Common myeloid progenitor, CD34-positive (primary cell): Measurements from ENCODE around the gene CST3.
A peak's percentile ranks its signal among the peaks of the same experiment; 100 is the strongest.

ENCODE experiments used
- CTCF ChIA-PET: fragments of 350-600 bp; sonication (Branson Sonifier 250); formaldehyde crosslinking; loops from one replicate; lab custom pipeline; 2021; ENCODE audit warnings: antibody characterized with exemption; lab: Charles Lee
- POLR2A ChIA-PET: fragments of 350-600 bp; sonication (Branson Sonifier 250); formaldehyde crosslinking; loops from one replicate; lab custom pipeline; 2021; ENCODE audit warnings: antibody characterized with exemption; lab: Charles Lee
- DNase-seq, 3 donors: peaks; one replicate each; pipeline versions ENCODE4 v3.0.0 to v3.0.0-alpha.2; 2013
- H3K27ac ChIP-seq, 2 experiments: 1 replicate in 1 of 2; 2 replicates in 1 of 2; pipeline ENCODE4 v1.7.0; 2013; ENCODE audit warnings: inconsistent platforms in 2 of 2, low read length in 2 of 2, mild to moderate bottlenecking in 2 of 2, low read depth in 1 of 2, moderate library complexity in 1 of 2; ENCODE audit not compliant: severe bottlenecking in 2 of 2, insufficient read depth in 1 of 2, poor library complexity in 1 of 2
- H3K27me3 ChIP-seq, 5 experiments: replicated peaks in 2 of 5; 1 replicate in 3 of 5; 2 replicates in 2 of 5; pipeline versions ENCODE4 v1.6.1 to v1.7.0; 2013; ENCODE audit warnings: low read length in 4 of 5, mild to moderate bottlenecking in 2 of 5, moderate library complexity in 2 of 5, inconsistent platforms in 1 of 5; ENCODE audit not compliant: insufficient read depth in 5 of 5, control insufficient read depth in 4 of 5
- H3K36me3 ChIP-seq, 4 experiments: 1 replicate in 2 of 4; 2 replicates in 2 of 4; pipeline versions ENCODE4 v1.6.1 to v1.7.0; 2013; ENCODE audit warnings: low read length in 3 of 4, control low read depth in 1 of 4, mild to moderate bottlenecking in 1 of 4; ENCODE audit not compliant: control insufficient read depth in 4 of 4, insufficient read depth in 4 of 4
- H3K4me1 ChIP-seq, 4 experiments: 1 replicate in 3 of 4; 2 replicates in 1 of 4; pipeline versions ENCODE4 v1.6.1 to v1.7.1; 2013; ENCODE audit warnings: low read length in 3 of 4, mild to moderate bottlenecking in 3 of 4, control low read depth in 1 of 4, inconsistent platforms in 1 of 4, moderate library complexity in 1 of 4; ENCODE audit not compliant: control insufficient read depth in 4 of 4, insufficient read depth in 4 of 4; ENCODE audit errors: control extremely low read depth in 1 of 4
- H3K4me3 ChIP-seq, 7 experiments: 1 replicate in 4 of 7; 2 replicates in 3 of 7; pipeline versions ENCODE4 v1.5.1 to v1.7.0; 2013; ENCODE audit warnings: mild to moderate bottlenecking in 7 of 7, low read length in 6 of 7, moderate library complexity in 6 of 7, inconsistent platforms in 2 of 7, low read depth in 2 of 7, control low read depth in 1 of 7; ENCODE audit not compliant: insufficient read depth in 4 of 7, control insufficient read depth in 1 of 7; ENCODE audit errors: extremely low read depth in 1 of 7
- H3K9me3 ChIP-seq, 5 experiments: 1 replicate in 4 of 5; 2 replicates in 1 of 5; pipeline versions ENCODE4 v1.6.1 to v1.7.1; 2013; ENCODE audit warnings: low read length in 4 of 5, mild to moderate bottlenecking in 2 of 5, inconsistent platforms in 1 of 5, low read depth in 1 of 5, moderate library complexity in 1 of 5; ENCODE audit not compliant: control insufficient read depth in 4 of 5, insufficient read depth in 2 of 5; ENCODE audit errors: control extremely low read depth in 1 of 5
- WGBS: methylation state at CpG from one replicate; pipeline ENCODE4 v1.1.5; 2013; ENCODE audit not compliant: insufficient coverage; 5-methylcytosine and 5-hydroxymethylcytosine counted together

CST3 gene

GRCh38 chr20:23658336-23658735 is 20.6 kb upstream of the CST3 start:
- WGBS = no CpG with 5 or more reads among the region's 2 CpGs
- Histone ChIP-seq H3K4me1 (peaks cover 0 to 31% (median 23%) of the 10 kb centered on the region in 4 experiments), H3K36me3 (no peaks in the 10 kb centered on the region), H3K9me3 (no peaks in the 10 kb centered on the region), H3K4me3 (no peak overlapping the region), H3K27me3 (no peaks in the 10 kb centered on the region), H3K27ac (no peak overlapping the region)
- CTCF ChIA-PET = no interaction called here
- no peak for DNase-seq
- POLR2A ChIA-PET = no interaction called here

- ChIA-PET POLR2A (no interaction called here), CTCF (interaction anchor here (1.8 kb wide), 1 partner anchor 11 kb away, joined by 5 read pairs; no protein-coding TSS in a partner anchor)
These were observed 19.4 kb upstream of the CST3 start for GRCh38 chr20:23657202-23657601.

GRCh38 chr20:23656372-23656771 is 18.6 kb upstream of the CST3 start:
- no peaks in the 10 kb centered on the region for H3K36me3 ChIP-seq
- DNase-seq = no peak
- H3K4me1 ChIP-seq = peaks cover 0 to 31% (median 23%) of the 10 kb centered on the region in 4 experiments
- 57% methylated on average over 9 of the region's 10 CpGs for WGBS
- H3K27me3 ChIP-seq = no peaks in the 10 kb centered on the region
- ChIA-PET POLR2A (no interaction called here), CTCF (interaction anchor here (1.8 kb wide), 1 partner anchor 12 kb away, joined by 5 read pairs; no protein-coding TSS in a partner anchor)
- H3K27ac ChIP-seq = no peak overlapping the region
- peak overlapping the region in 1 of 7 experiments; percentile 19 for H3K4me3 ChIP-seq
- no peaks in the 10 kb centered on the region for H3K9me3 ChIP-seq

More at GRCh38 chr20:23657202-23657601, 19.4 kb upstream of the CST3 start:
- no peak overlapping the region for H3K4me3 ChIP-seq
- H3K9me3 ChIP-seq = no peaks in the 10 kb centered on the region
- H3K4me1 ChIP-seq = peaks cover 0 to 31% (median 23%) of the 10 kb centered on the region in 4 experiments
- H3K36me3 ChIP-seq = no peaks in the 10 kb centered on the region
- 86% methylated on average over 8 of the region's 8 CpGs for WGBS
- H3K27me3 ChIP-seq = no peaks in the 10 kb centered on the region
- no peak for DNase-seq
- no peak overlapping the region for H3K27ac ChIP-seq

- H3K4me1 ChIP-seq = peaks cover 0 to 31% (median 23%) of the 10 kb centered on the region in 4 experiments
- no peaks in the 10 kb centered on the region for H3K27me3 ChIP-seq
- POLR2A ChIA-PET = no interaction called here
- no peaks in the 10 kb centered on the region for H3K36me3 ChIP-seq
- WGBS = 21% methylated on average over 21 of the region's 23 CpGs
- H3K27ac ChIP-seq = no peak overlapping the region
- H3K4me3 ChIP-seq = peak overlapping the region in 2 of 7 experiments; percentile 19 to 24
- CTCF ChIA-PET = interaction anchor here (1.8 kb wide), 1 partner anchor 13 kb away, joined by 5 read pairs; no protein-coding TSS in a partner anchor
- H3K9me3 ChIP-seq = no peaks in the 10 kb centered on the region
- peak; percentile 46 to 70 (median 66) for DNase-seq
These were observed 17.9 kb upstream of the CST3 start for GRCh38 chr20:23655491-23656211.

GRCh38 chr20:23654717-23655116 is 17.0 kb upstream of the CST3 start:
- H3K27ac ChIP-seq = no peak overlapping the region

GRCh38 chr20:23654000-23654399 is 16.2 kb upstream of the CST3 start:
- Histone ChIP-seq H3K4me1 (peaks cover 0 to 31% (median 23%) of the 10 kb centered on the region in 4 experiments), H3K27ac (no peak overlapping the region), H3K27me3 (no peaks in the 10 kb centered on the region), H3K9me3 (no peaks in the 10 kb centered on the region), H3K4me3 (no peak overlapping the region), H3K36me3 (no peaks in the 10 kb centered on the region)
- WGBS = 100% methylated on average over 2 of the region's 2 CpGs
- DNase-seq = no peak
- POLR2A ChIA-PET = no interaction called here
- CTCF ChIA-PET = interaction anchor here (1.3 kb wide), 1 partner anchor 13 kb away, joined by 3 read pairs; no protein-coding TSS in a partner anchor

More at GRCh38 chr20:23654717-23655116, 17.0 kb upstream of the CST3 start:
- CTCF ChIA-PET = no interaction called here
- Histone ChIP-seq H3K27me3 (no peaks in the 10 kb centered on the region), H3K4me3 (no peak overlapping the region), H3K36me3 (no peaks in the 10 kb centered on the region), H3K9me3 (no peaks in the 10 kb centered on the region), H3K4me1 (peaks cover 0 to 31% (median 23%) of the 10 kb centered on the region in 4 experiments)
- POLR2A ChIA-PET = no interaction called here
- peak in 2 of 3 donors; percentile 23 to 24 for DNase-seq
- 43% methylated on average over 4 of the region's 4 CpGs for WGBS

GRCh38 chr20:23653400-23653938 is 15.7 kb upstream of the CST3 start:
- no peak for DNase-seq
- Histone ChIP-seq H3K4me1 (peaks cover 0 to 31% (median 23%) of the 10 kb centered on the region in 4 experiments), H3K27ac (no peak overlapping the region), H3K27me3 (no peaks in the 10 kb centered on the region), H3K4me3 (no peak overlapping the region), H3K36me3 (no peaks in the 10 kb centered on the region), H3K9me3 (no peaks in the 10 kb centered on the region)
- WGBS = 100% methylated on average over 3 of the region's 3 CpGs
- CTCF ChIA-PET = interaction anchor here (1.3 kb wide), 1 partner anchor 13 kb away, joined by 3 read pairs; no protein-coding TSS in a partner anchor
- POLR2A ChIA-PET = no interaction called here
